Hematopoietic multipotent progenitor cell (in vitro differentiated cells): ENCODE measurements around the gene ZNF768. TPM values are rescaled to one million over a fixed set of nuclear protein-coding genes. Genes with fewer than 3 reads are reported as not detected.

Experiments
- DNase-seq, 3 donors: peaks; one replicate each; pipeline ENCODE4 v3.0.0-alpha.2; 2011 to 2015; ENCODE audit warnings: low read depth in 2 of 3, low spot score in 2 of 3
- small RNA-seq: library from RNA; depleted of rRNA; stranded (forward); fragments of <200 nt; gene quantifications from one replicate; pipeline ENCODE3, GENCODE V24; 2012
- total RNA-seq: library from RNA; depleted of rRNA; stranded (reverse); fragments of >200 nt; gene quantifications from one replicate; pipeline ENCODE4 v1.2.3, GENCODE V29; 2012

Gene ZNF768
- total RNA-seq, 1 donor: 49.3 TPM

DNA sequence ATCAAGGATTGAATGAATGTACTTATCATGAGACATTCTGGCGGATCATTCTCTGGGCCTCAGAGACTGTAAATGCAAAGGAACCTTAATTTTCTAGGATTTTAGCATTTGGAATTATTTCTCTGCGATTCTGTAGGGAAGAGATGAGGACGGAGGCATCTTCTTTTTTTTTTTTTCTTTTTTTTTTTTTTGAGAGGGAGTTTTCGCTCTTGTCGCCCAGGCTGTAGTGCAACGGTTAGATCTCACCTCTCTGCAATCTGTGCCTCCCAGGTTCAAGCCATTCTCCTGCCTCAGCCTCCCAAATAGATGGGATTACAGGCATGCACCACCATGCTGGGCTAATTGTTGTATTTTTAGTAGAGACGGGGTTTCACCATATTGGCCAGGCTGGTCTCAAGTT lies 51.7 kb downstream of the ZNF768 start:
- no peak for DNase-seq

- DNase-seq: no peak
Measured at GRCh38 chr16:30474074-30474452, 52.3 kb downstream of the ZNF768 start.

Small RNA genes within 50 kb of the gene (small RNA-seq; reads per million reads assigned to genes)
- gene MIR4518 (1.1 reads per million, percentile 37 among the genes with 10 or more reads in this experiment), gene RNU7-61P (not detected)

Other genes with a start within 250 kb of the ZNF768 start
- 18.6 TPM for gene CD2BP2, start 171.3 kb downstream of the ZNF768 start, total RNA-seq
- gene TBC1D10B, start 156.1 kb downstream of the ZNF768 start, total RNA-seq: 40.9 TPM
- 9.2 TPM for gene MYL11, start 151.8 kb downstream of the ZNF768 start, total RNA-seq
- gene SEPTIN1, start 144.0 kb downstream of the ZNF768 start, total RNA-seq: 38.2 TPM
- 17.8 TPM for gene ZNF48, start 131.1 kb downstream of the ZNF768 start, total RNA-seq
- gene ZNF771, start 119.0 kb downstream of the ZNF768 start, total RNA-seq: 9.2 TPM
- gene DCTPP1, start 96.5 kb downstream of the ZNF768 start, total RNA-seq: 40.4 TPM
- gene SEPHS2, start 80.7 kb downstream of the ZNF768 start, total RNA-seq: 18.9 TPM
- 29.4 TPM for gene ITGAL, start 53.8 kb downstream of the ZNF768 start, total RNA-seq
- 20.7 TPM for gene ZNF747, start 8.3 kb upstream of the ZNF768 start, total RNA-seq
- 16.7 TPM for gene ZNF764, start 31.8 kb upstream of the ZNF768 start, total RNA-seq
- gene ZNF688, start 45.1 kb upstream of the ZNF768 start, total RNA-seq: 12.1 TPM
- gene ZNF785, start 59.1 kb upstream of the ZNF768 start, total RNA-seq: 15.3 TPM
- 16.4 TPM for gene ZNF689, start 83.8 kb upstream of the ZNF768 start, total RNA-seq
- gene PRR14, start 124.4 kb upstream of the ZNF768 start, total RNA-seq: 42.3 TPM
- 65.2 TPM for gene FBRS, start 131.9 kb upstream of the ZNF768 start, total RNA-seq
- 30.4 TPM for gene SRCAP, start 172.6 kb upstream of the ZNF768 start, total RNA-seq
- 40.9 TPM for gene PHKG2, start 221.9 kb upstream of the ZNF768 start, total RNA-seq
- 9.2 TPM for gene CFAP119, start 235.5 kb upstream of the ZNF768 start, total RNA-seq
- 98.0 TPM for gene RNF40, start 235.8 kb upstream of the ZNF768 start, total RNA-seq